Mucosa of descending colon (tissue), 3 donors: ENCODE results near the gene CDK19. TPM values are rescaled to one million over a fixed set of nuclear protein-coding genes. Genes with fewer than 3 reads are reported as not detected.

Experiments used
- ATAC-seq: fragments of 200-7000 bp; cut with Tn5 transposase; one replicate; pipeline ENCODE4 v1.9.1; 2020; ENCODE audit warnings: mild to moderate bottlenecking, moderate library complexity
- DNase-seq, 3 donors: peaks; one replicate each; pipeline ENCODE4 v3.0.0-alpha.2; 2020
- H3K36me3 ChIP-seq: fragments of 200-600 bp; one replicate; pipeline ENCODE4 v1.8.0; 2021; ENCODE audit warnings: low read depth, mild to moderate bottlenecking
- H3K4me1 ChIP-seq: fragments of 200-600 bp; one replicate; pipeline ENCODE4 v1.8.0; 2021; ENCODE audit warnings: low read depth, mild to moderate bottlenecking
- H3K4me3 ChIP-seq: fragments of 200-600 bp; one replicate; pipeline ENCODE4 v1.8.0; 2021; ENCODE audit warnings: mild to moderate bottlenecking
- H3K9me3 ChIP-seq: fragments of 200-600 bp; one replicate; pipeline ENCODE4 v1.8.0; 2021; ENCODE audit warnings: mild to moderate bottlenecking
- intact Hi-C, 2 donors: fragments of 100-400 bp; cut with DNase I in 1 of 2; cut with micrococcal nuclease in 1 of 2; formaldehyde crosslinking; loops; one replicate each; pipeline versions ENCODE4 v1.11.0 to v1.11.1; 2022; cut with DNase I, micrococcal nuclease
- total RNA-seq, 3 donors: library from RNA; stranded (reverse); fragmentation: NEBNext Ultra II Directional in 2 of 3; extraction: Animal tissue kit (Norgen Biotek cat#: 25700) in 2 of 3; gene quantifications; one replicate each; pipeline versions ENCODE4 v1.2.1 to v1.2.4, GENCODE V29; 2021 to 2023
- TF ChIP-seq, protein P1 (sequence below): fragments of 200-600 bp; IDR thresholded peaks from one replicate; pipeline ENCODE4 v1.8.0; 2022; ENCODE audit warnings: antibody characterized with exemption, mild to moderate bottlenecking
- donor health status: DM: no; HTN: no; CAD: no; lungs with moderate emphysema.
- donor health status: DM: no; HTN: no; CAD: no.
- donor health status: DM: no; HTN: yes; CAD: no.

Gene CDK19
- total RNA-seq, 3 donors from 2014 or later: 24.3 to 34.3 (median 27.7) TPM

DNA sequence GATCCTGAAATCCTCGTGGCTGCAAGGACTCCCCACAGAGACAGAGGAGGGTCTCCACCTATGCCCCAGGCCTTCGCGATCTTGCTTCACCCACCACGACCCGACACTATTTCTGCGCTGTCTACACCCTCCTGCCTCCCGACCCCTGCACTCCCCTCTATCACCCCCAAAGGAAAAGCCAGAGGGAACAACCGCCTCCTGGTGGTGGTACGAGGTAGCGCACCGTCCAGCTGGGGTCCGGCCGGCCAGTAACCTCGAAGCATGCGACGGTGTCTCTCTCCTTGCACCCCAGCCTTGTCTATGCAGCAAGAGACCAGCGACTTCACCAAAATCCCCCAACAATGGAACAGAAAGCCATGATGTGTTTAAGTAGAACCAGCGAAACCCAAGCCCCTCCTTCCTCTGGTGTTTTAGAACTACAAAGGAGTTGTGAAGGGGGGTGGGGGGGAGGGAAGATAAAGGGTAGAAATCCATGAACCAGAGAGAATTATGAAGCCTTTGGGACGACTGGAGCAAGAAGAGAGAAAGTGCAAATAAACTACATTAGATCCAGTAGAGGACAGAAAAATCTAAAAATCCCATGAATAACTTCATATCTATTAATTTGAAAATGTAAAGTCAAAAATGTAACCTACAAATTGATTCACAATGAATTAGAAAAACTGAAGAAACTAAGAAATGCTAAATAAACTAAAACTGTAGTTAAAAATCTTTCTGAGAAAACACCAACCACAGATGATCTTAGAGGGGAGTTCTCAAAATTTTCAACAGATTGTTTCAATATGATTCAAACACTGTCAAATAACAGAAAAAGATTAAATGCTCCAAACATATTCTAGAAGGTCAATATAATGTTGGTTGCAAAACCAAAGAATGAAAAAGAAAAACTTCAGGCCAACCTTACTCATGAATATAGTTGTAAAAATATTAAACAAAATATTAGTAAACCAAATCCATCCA, 168.0 kb downstream of the CDK19 start:
- no peak overlapping the region for H3K4me3 ChIP-seq
- DNase-seq (no peak), ATAC-seq (no peak)
- H3K4me1 ChIP-seq: no peaks in the 10 kb centered on the region
- TF ChIP-seq, protein P1, sequence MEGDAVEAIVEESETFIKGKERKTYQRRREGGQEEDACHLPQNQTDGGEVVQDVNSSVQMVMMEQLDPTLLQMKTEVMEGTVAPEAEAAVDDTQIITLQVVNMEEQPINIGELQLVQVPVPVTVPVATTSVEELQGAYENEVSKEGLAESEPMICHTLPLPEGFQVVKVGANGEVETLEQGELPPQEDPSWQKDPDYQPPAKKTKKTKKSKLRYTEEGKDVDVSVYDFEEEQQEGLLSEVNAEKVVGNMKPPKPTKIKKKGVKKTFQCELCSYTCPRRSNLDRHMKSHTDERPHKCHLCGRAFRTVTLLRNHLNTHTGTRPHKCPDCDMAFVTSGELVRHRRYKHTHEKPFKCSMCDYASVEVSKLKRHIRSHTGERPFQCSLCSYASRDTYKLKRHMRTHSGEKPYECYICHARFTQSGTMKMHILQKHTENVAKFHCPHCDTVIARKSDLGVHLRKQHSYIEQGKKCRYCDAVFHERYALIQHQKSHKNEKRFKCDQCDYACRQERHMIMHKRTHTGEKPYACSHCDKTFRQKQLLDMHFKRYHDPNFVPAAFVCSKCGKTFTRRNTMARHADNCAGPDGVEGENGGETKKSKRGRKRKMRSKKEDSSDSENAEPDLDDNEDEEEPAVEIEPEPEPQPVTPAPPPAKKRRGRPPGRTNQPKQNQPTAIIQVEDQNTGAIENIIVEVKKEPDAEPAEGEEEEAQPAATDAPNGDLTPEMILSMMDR: no peak
- intact Hi-C loops: no loop called here
- no peaks in the 10 kb centered on the region for H3K9me3 ChIP-seq
- H3K36me3 ChIP-seq: no peaks in the 10 kb centered on the region

- H3K4me1 ChIP-seq: no peaks in the 10 kb centered on the region
- DNase-seq: no peak
- H3K4me3 ChIP-seq: no peak overlapping the region
- no peaks in the 10 kb centered on the region for H3K36me3 ChIP-seq
- intact Hi-C loops: no loop called here
- TF ChIP-seq, protein P1: no peak
- H3K9me3 ChIP-seq: no peaks in the 10 kb centered on the region
- no peak for ATAC-seq
Measured at GRCh38 chr6:110646419-110646698, 168.9 kb downstream of the CDK19 start.

DNA sequence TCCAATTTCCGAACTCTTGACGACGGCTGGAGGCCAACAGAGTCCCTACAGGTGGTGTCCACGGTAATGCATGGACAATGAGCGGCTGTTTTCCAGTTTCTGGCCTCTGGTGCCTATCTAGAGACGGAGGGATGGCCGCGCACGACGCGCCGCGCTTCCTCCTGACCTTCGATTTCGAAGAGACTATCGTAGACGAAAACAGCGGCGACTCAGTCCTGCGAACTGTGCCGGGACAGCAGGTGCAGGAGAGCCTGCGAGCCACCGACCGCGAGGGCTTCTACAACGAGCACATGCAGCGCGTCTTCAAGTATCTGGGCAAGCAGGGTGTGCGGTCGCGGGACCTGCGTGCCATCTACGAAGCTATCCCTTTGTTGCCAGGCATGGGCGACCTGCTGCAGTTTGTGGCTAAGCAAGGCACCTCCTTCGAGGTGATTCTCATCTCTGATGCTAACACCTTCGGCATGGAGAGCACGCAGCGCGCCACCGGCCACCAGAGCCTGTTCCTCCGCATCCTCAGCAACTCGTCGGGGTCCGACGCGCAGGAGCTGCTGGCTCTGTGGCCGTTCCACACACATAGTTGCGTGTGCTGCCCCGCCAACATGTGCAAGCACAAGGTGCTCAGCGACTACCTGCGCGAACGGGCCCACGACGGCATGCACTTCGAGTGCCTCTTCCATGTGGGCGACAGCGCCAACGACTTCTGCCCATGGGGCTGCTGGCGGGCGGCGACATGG, 169.4 kb downstream of the CDK19 start:
- ATAC-seq (no peak), DNase-seq (no peak)
- no peak overlapping the region for H3K4me3 ChIP-seq
- H3K9me3 ChIP-seq: no peaks in the 10 kb centered on the region
- no peaks in the 10 kb centered on the region for H3K4me1 ChIP-seq
- TF ChIP-seq, protein P1: no peak
- no peaks in the 10 kb centered on the region for H3K36me3 ChIP-seq
- intact Hi-C loops: no loop called here

- Histone ChIP-seq H3K9me3 (no peaks in the 10 kb centered on the region), H3K4me1 (no peaks in the 10 kb centered on the region), H3K36me3 (no peaks in the 10 kb centered on the region), H3K4me3 (no peak overlapping the region)
- ATAC-seq (no peak), DNase-seq (no peak)
- TF ChIP-seq, protein P1: no peak
- intact Hi-C loops: no loop called here
Measured at GRCh38 chr6:110643175-110643574, 172.1 kb downstream of the CDK19 start.

DNA sequence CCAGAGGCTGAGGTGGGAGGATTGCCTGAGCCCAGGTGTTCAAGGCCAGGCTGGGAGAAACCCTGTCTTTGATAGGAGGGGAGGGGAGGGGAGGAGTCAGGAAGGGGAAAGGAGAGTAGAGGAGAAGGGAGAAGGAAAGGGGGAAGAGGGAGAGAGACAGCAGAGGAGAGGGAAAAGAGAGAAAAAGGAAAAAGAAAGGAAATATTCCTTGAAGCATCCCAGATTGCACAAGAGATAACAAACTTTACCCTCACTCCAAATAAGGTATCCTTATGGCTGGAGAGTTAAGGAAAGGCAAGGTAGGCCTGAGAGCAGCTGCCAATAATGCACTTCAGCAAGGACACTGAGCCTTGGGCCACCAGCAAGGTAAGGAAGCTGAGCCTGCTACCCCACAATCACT, 172.6 kb downstream of the CDK19 start:
- Histone ChIP-seq H3K4me1 (no peaks in the 10 kb centered on the region), H3K4me3 (no peak overlapping the region), H3K36me3 (no peaks in the 10 kb centered on the region), H3K9me3 (no peaks in the 10 kb centered on the region)
- TF ChIP-seq, protein P1: no peak
- intact Hi-C loops: no loop called here
- ATAC-seq (no peak), DNase-seq (no peak)
